Neural cell (in vitro differentiated cells): Measurements from ENCODE around the gene PHACTR3. TPM values are rescaled to one million over a fixed set of nuclear protein-coding genes. Genes with fewer than 3 reads are reported as not detected.

Experiments used
- H2AFZ ChIP-seq: fragments of 200-600, 300-800 bp; sonication (generic), shearing (Covaris generic); 2 replicates; pipeline ENCODE4 v1.6.0; 2014; ENCODE audit warnings: low read depth, mild to moderate bottlenecking, antibody characterized with exemption, low read length, moderate library complexity
- H3F3A ChIP-seq: fragments of 200-600 bp; shearing (Covaris generic); 2 replicates; pipeline ENCODE4 v1.6.1; 2016; ENCODE audit warnings: mild to moderate bottlenecking, moderate library complexity, mixed read lengths, antibody characterized with exemption, low read length; ENCODE audit not compliant: insufficient read depth, poor library complexity, severe bottlenecking
- H3K27ac ChIP-seq: fragments of 200-600, 300-800 bp; sonication (generic), shearing (Covaris generic); 2 replicates; pipeline ENCODE4 v1.5.1; 2014; ENCODE audit warnings: mild to moderate bottlenecking, low read length, moderate library complexity
- H3K27me3 ChIP-seq: fragments of 300-800, 200-600 bp; sonication (generic), shearing (Covaris generic); 2 replicates; pipeline ENCODE4 v1.6.0; 2014; ENCODE audit warnings: mild to moderate bottlenecking, low read depth, low read length, moderate library complexity; ENCODE audit not compliant: insufficient read depth
- H3K36me3 ChIP-seq: fragments of 300-800, 200-600 bp; sonication (generic), shearing (Covaris generic); 2 replicates; pipeline ENCODE4 v1.5.1; 2014; ENCODE audit warnings: mild to moderate bottlenecking, antibody characterized with exemption, low read length, moderate library complexity; ENCODE audit not compliant: insufficient read depth
- H3K4me2 ChIP-seq: fragments of 300-800, 200-600 bp; sonication (generic), shearing (Covaris generic); 2 replicates; pipeline ENCODE4 v1.6.0; 2014; ENCODE audit warnings: mild to moderate bottlenecking, low read length
- H3K4me3 ChIP-seq: fragments of 300-800, 200-600 bp; sonication (generic), shearing (Covaris generic); 2 replicates; pipeline ENCODE4 v1.5.1; 2014; ENCODE audit warnings: mild to moderate bottlenecking, low read length, moderate library complexity
- H3K79me2 ChIP-seq: fragments of 200-600 bp; shearing (Covaris generic); replicated peaks from 2 replicates; pipeline ENCODE4 v1.6.0; 2014; ENCODE audit warnings: mild to moderate bottlenecking, low read length, moderate library complexity; ENCODE audit not compliant: insufficient read depth
- H3K9ac ChIP-seq: fragments of 300-800, 200-600 bp; sonication (generic), shearing (Covaris generic); 2 replicates; pipeline ENCODE4 v1.6.1; 2016; ENCODE audit warnings: mild to moderate bottlenecking, low read length, mixed read lengths
- H3K9me2 ChIP-seq: fragments of 200-600 bp; shearing (Covaris generic); 2 replicates; pipeline ENCODE4 v1.6.1; 2016; ENCODE audit warnings: mild to moderate bottlenecking, low read length, mixed read lengths; ENCODE audit not compliant: insufficient read depth
- H3K9me3 ChIP-seq: fragments of 200-600, 300-800 bp; sonication (generic), shearing (Covaris generic); 2 replicates; pipeline ENCODE4 v1.6.1; 2016; ENCODE audit warnings: mild to moderate bottlenecking, mixed run types, low read length, moderate library complexity, mixed read lengths
- H4K20me1 ChIP-seq: fragments of 200-600 bp; shearing (Covaris generic); 2 replicates; pipeline ENCODE4 v1.6.1; 2016; ENCODE audit warnings: mild to moderate bottlenecking, mixed run types; ENCODE audit not compliant: insufficient read depth
- CTCF ChIP-seq: fragments of 450-650 bp; IDR thresholded peaks from 2 replicates; pipeline ENCODE4 v1.5.1; 2014; ENCODE audit warnings: antibody characterized with exemption, mild to moderate bottlenecking, moderate library complexity; ENCODE audit not compliant: poor library complexity, severe bottlenecking
- EP300 ChIP-seq: fragments of 450-650 bp; conservative IDR thresholded peaks from 2 replicates; pipeline ENCODE4 v1.6.1; 2014; ENCODE audit warnings: antibody characterized with exemption, mild to moderate bottlenecking, moderate library complexity; ENCODE audit not compliant: poor library complexity, severe bottlenecking
- EZH2 ChIP-seq: fragments of 200-600, 300-800 bp; shearing (Covaris generic), sonication (generic); IDR thresholded peaks from 2 replicates; pipeline ENCODE4 v1.6.1; 2014; ENCODE audit warnings: antibody characterized with exemption, low read length, borderline replicate concordance, mild to moderate bottlenecking; ENCODE audit not compliant: insufficient read depth, poor library complexity, severe bottlenecking
- MXI1 ChIP-seq: fragments of 450-650 bp; conservative IDR thresholded peaks from 2 replicates; pipeline ENCODE4 v1.6.1; 2014; ENCODE audit warnings: antibody characterized with exemption, mild to moderate bottlenecking; ENCODE audit not compliant: poor library complexity, severe bottlenecking
- POLR2AphosphoS5 ChIP-seq: IDR thresholded peaks from 2 replicates; pipeline ENCODE4 v1.6.1; 2012
- RAD21 ChIP-seq: fragments of 450-650 bp; conservative IDR thresholded peaks from 2 replicates; pipeline ENCODE4 v1.6.1; 2014; ENCODE audit warnings: antibody characterized with exemption, mild to moderate bottlenecking, moderate library complexity
- REST ChIP-seq: IDR thresholded peaks from 2 replicates; pipeline ENCODE4 v1.6.1; 2012; ENCODE audit warnings: borderline replicate concordance
- SMC3 ChIP-seq: fragments of 450-650 bp; conservative IDR thresholded peaks from 2 replicates; pipeline ENCODE4 v1.6.1; 2014; ENCODE audit warnings: antibody characterized with exemption, mild to moderate bottlenecking, moderate library complexity; ENCODE audit not compliant: poor library complexity
- TAF1 ChIP-seq: IDR thresholded peaks from 2 replicates; pipeline ENCODE4 v1.6.1; 2012; ENCODE audit warnings: low read depth
- polyA plus RNA-seq: library from polyadenylated mRNA; depleted of rRNA; stranded (reverse); fragments of >200 nt; gene quantifications from 2 replicates; pipeline ENCODE4 v1.2.3, GENCODE V29; 2014

The PHACTR3 gene
- polyA plus RNA-seq, 1 donor from 2014 or later: 1.3 TPM

GRCh38 chr20:59786801-59787537 is 182.6 kb downstream of the PHACTR3 start:
- Histone ChIP-seq H3F3A (no peaks in the 10 kb centered on the region), H3K9me2 (no peaks in the 10 kb centered on the region), H3K27me3 (no peaks in the 10 kb centered on the region), H4K20me1 (no peaks in the 10 kb centered on the region), H2AFZ (no peak overlapping the region), H3K9ac (no peak overlapping the region), H3K9me3 (peaks cover 3% of the 10 kb centered on the region), H3K79me2 (no peaks in the 10 kb centered on the region), H3K4me2 (no peak overlapping the region), H3K36me3 (no peaks in the 10 kb centered on the region), H3K27ac (no peak overlapping the region), H3K4me3 (no peak overlapping the region)
- no peak for TF ChIP-seq EP300
- TF ChIP-seq POLR2AphosphoS5: no peak
- TF ChIP-seq EZH2: no peak

- Histone ChIP-seq H3K36me3 (no peaks in the 10 kb centered on the region), H3K79me2 (no peaks in the 10 kb centered on the region), H3K27me3 (no peaks in the 10 kb centered on the region), H3K9me3 (peaks cover 3% of the 10 kb centered on the region), H4K20me1 (no peaks in the 10 kb centered on the region), H3K4me3 (no peak overlapping the region), H3K9ac (no peak overlapping the region), H3K27ac (no peak overlapping the region), H3K9me2 (no peaks in the 10 kb centered on the region), H3K4me2 (no peak overlapping the region), H2AFZ (no peak overlapping the region), H3F3A (no peaks in the 10 kb centered on the region)
- TF ChIP-seq REST (no peak), EZH2 (no peak), TAF1 (no peak), EP300 (no peak), RAD21 (no peak), MXI1 (no peak), CTCF (no peak), SMC3 (no peak), POLR2AphosphoS5 (no peak)
These were observed 183.2 kb downstream of the PHACTR3 start for GRCh38 chr20:59787538-59787890.
